HG03469 (cell line): ENCODE results near the gene CCNK.

ENCODE experiments used
- ATAC-seq: cut with Tn5 transposase; IDR thresholded peaks from one replicate; pipeline ENCODE4 v1.9.1; 2021; ENCODE audit warnings: mild to moderate bottlenecking, moderate library complexity, moderate number of reproducible peaks; ENCODE audit not compliant: unreplicated experiment

CCNK gene

DNA sequence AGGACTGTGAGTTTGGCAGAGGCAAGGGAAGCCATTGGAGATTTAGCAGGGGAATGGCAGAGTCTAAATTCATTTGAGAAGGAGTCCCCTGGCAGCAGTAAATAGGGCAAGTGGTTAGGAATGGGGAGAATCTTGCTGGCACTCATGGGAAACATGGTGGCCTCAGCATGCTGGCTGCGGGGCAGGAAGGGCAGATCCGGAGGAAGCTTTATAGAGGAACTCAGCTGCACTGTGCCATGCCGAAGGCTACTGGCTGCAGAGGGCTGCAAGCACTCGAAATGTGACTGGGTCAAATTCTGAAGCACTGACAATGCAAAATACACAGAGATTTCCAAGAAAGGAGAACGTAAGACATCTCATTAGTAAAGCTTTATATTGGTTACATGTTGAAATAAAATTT lies 23.9 kb downstream of the CCNK start:
- ATAC-seq: no peak

DNA sequence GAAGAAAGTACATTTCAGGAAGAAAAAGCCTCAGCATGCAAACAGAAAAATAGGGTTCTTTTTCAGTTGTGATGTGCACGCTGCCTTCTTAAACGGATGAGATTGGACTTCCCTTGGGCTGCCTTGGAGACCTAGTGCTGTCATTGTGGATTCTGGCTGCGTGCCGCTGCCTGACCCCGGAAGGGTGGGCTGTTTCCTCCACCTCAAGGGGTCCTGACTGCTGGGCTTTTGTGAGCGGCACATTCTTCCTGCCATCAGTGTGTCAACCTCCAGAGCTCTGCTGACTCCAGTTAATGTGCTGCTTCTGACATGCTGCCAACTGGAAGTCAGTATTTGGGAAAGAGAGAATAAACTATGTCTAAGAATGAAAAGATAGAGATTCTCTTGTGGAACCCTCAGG lies 25.1 kb downstream of the CCNK start:
- no peak for ATAC-seq

DNA sequence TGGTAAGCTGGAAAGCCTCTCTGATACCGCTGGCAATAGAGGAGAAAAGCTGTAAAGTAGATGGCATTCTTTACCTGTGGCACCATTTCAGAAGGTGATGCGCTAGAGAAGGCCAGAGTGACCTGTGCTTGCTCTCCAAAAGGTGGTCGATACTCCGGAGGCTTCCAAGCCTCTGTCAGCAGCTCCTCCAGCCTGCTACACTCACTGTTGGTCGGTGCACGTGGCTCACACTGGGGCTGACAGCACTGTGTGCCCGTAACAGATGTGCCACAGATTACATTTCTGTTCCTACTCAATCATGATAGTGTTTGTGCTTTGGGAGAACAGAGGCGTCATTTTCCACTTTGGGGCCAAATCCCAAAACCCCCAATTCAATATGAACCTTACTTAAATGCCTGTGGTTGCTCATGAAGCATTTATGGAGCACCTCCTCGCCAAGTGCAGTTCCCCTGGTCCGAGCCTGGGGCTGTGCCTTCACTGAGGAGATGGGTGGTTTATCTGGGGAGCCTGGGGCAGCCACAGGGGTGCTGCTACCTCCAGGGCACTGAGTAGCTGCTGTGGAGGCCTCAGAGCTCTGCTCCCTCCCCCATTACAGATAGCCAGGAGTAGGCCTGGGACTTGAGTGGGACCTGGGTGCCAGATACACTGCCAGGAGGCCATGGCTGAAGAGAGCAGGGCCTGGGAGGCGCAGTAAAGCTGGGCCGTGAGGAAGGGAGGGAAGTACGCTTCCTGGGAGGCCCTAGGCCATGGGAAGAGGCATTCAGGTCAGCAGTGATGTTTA lies 26.8 kb downstream of the CCNK start:
- no peak for ATAC-seq

DNA sequence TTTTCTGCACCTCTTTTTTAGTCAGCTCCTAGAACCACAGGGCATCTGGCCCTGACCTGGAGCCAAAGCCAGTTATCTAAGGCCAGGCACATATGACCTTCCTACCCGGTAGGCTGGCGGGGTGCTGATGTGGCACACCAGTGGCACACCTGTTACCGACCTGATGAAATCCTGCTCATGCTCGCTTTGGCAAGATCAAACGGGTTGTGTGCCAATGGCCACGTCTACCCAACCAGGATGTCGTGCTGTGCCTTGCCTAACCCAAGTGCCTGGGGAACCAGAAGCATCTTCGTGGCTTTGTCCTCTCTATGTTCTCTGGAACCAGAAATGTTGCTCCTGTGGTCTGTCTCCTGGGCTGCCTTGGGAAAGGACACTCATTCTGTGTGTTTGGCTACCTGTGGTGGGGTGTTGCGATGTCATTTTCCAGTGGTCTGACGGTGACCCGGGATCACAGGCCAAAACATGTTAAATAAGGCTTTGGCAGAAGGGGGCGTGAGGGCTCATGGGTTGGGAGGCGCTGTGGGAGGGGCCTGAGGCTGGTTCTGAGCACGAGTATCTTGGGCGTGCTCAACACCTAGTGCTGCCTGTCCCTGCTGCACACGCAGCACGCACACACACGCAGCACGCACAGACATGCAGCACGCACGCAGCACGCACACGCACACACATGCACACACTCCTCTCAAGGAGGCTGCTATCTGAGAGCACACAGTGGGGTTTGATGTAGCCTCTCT lies 27.9 kb downstream of the CCNK start:
- no peak for ATAC-seq

GRCh38 chr14:99509871-99510555 lies 28.8 kb downstream of the CCNK start:
- no peak for ATAC-seq

DNA sequence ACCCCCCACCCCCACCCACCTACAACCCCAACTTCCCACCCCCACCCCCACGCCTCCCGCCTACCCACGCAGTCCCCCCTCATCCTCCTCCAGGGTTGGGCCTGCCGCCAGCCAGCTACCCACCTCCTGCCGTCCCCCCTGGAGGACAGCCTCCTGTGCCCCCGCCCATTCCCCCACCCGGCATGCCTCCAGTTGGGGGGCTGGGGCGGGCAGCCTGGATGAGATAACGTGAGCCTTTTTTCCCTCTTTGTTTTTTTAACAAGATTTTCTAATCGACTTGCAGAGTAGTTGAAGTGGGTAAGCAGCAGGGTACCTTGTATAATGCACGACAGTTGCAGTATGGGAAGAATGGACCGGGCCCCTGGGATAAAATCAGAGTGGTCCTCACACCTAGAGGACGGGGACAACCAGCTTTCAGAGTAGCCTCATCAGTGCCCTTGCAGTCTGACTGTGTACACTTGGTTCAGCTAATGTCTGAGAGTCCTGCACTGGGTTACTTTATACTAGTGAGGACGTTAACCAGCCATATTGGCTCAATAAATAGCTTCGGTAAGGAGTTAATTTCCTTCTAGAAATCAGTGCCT lies 29.4 kb downstream of the CCNK start:
- no peak for ATAC-seq

DNA sequence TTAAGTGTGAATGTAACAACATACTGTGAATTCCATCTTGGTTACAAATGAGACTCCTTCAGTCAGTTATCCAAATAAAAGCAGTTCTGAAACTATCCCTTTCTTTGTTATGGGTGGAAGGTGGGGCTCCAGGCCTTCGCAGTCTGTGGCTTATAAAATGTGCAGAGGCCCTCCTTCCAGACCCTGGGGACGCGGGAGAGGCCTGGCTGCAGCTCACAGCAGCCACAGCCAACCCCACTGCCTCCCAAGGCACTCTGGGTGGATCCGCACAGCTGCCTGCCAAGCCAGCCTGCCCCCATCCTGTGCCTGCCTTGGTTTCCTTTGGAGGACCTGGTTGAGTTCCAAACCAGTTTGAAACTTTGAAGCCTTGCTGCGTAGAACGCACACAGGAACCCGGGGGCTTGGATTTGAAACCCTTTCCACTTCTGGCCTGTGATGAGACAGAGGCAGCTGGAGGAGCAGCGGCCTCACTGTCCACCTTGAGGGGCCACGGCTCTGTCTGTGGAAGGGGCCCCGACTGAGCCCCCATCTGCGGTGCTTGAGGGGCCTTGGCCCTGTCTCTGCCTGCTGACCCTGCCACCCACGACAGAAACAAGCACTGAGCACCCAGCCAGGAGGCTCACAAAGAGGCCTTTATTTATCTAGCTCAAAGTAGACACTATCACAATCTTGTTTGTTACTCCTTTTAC lies 30.4 kb downstream of the CCNK start:
- no peak for ATAC-seq

DNA sequence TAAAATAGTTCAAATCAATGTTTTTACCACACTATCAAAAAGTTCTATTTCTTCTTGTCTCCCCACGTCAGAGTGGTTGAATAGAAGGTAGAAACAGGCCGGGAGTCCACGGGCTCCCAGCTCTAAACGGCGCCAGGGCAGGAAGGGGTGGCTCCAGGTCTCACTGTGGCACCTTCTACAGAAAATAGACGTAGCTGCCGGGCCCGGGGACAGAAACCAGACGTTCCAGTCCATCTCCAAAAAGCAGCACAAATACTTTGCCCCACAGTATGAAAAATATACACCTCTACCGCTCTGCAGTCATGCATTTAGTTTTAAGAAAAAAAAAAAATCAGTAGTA lies 30.9 kb downstream of the CCNK start:
- ATAC-seq: no peak

DNA sequence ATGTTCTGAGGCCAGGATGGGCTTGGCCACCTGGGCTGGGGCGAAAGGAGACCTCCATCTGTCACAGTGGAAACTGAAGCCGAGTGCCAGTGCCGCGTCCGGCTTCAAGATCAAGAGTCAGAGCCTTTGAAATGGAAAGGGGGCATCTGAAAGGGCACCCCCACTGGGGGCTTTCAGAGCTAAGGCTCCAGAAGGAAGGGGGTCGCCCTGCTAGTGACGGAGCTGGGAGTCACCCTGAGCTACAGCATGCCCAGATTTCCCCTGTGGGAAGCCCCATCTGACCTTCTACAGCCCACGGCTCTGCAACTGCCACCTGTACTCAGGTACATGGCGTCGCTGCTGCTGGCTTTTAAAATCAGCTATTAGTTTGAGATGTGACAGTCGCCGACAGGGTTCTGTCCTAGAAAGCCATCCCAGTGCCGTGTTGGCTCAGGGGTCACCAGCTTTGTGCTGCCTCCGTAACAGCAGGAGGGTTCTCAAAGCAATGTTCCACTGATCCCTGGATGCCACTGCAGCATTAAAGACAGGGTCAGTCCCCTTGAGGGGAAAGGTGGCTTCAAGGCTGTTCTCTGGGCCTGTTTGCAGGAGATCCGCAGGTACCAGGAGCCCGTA lies 31.5 kb downstream of the CCNK start:
- no peak for ATAC-seq

DNA sequence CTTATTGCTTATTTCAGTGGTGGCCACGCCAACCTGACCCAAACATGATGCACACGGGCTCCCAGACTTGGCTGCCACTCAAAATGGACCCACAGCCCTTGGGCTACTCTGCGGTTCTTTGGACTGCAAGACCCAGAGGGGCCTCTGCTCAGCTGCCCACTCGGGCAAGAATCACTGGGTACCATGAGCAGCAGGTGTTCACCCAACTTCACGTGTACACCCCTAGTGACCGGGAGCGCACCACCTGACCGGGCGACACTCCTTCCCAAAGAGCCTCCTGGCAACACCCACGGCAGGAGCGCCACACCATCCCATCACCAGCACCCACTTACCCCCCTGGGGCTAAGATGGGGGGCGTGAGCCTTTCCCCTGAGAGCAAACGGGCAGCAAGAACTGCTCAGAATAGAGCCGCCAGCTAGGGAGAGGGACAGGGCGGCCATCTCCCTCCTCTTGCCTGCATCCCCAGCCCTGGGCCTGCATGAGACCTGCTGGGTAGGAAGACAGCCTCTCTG lies 32.0 kb downstream of the CCNK start:
- ATAC-seq: no peak

GRCh38 chr14:99513946-99514551 lies 32.8 kb downstream of the CCNK start:
- ATAC-seq: no peak

- no peak for ATAC-seq
These were observed 33.5 kb downstream of the CCNK start for GRCh38 chr14:99514552-99515300.

DNA sequence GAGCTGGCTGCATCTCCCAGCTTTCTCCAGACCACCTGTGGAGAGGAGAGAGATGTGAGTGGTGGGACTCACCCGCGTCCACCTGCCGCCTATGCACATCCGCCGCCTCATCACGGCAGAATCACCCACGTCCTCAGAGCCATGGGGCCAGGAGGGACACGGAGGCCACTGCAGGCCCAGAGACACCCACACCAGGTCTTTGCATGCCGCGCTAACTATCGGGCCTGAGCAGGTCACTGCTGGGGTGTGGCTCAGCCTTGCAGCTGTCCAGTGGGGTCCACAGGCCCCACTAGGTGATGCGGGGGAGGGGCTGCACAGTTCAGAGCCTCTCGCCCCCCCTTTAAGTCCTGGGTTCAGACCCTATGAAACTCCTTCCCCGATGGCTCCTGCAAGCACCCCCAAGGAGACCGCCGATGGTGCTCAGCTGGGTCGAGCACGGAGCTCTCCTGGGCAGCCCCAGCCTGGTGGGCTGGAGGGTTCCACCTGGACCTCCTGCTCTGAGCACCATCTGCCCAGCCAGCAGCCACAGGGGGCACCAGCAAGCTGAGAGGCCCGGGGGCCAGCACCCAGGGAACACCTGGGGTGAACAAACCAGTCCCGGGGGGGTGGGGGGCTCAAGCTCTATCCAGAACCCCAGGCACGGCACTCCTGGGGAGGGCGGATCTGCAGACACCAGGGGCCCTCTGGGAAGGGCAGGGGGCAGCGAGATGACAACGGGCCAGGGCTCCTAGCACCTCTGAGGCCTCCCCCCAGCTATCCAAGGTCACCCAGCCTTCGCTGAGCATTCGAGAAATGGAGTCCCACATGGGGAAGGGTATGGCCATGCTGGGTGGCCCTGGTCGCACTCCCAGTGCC lies 34.3 kb downstream of the CCNK start:
- ATAC-seq: no peak

GRCh38 chr14:99516156-99516870 lies 35.1 kb downstream of the CCNK start:
- no peak for ATAC-seq

- ATAC-seq: no peak
These were observed 35.8 kb downstream of the CCNK start for GRCh38 chr14:99516871-99517642.

- no peak for ATAC-seq
These were observed 36.6 kb downstream of the CCNK start for GRCh38 chr14:99517643-99518381.
